ENCODE measurements around the gene TTYH1.
A peak's percentile ranks its signal among the peaks of the same experiment; 100 is the strongest.

The TTYH1 gene

DNA sequence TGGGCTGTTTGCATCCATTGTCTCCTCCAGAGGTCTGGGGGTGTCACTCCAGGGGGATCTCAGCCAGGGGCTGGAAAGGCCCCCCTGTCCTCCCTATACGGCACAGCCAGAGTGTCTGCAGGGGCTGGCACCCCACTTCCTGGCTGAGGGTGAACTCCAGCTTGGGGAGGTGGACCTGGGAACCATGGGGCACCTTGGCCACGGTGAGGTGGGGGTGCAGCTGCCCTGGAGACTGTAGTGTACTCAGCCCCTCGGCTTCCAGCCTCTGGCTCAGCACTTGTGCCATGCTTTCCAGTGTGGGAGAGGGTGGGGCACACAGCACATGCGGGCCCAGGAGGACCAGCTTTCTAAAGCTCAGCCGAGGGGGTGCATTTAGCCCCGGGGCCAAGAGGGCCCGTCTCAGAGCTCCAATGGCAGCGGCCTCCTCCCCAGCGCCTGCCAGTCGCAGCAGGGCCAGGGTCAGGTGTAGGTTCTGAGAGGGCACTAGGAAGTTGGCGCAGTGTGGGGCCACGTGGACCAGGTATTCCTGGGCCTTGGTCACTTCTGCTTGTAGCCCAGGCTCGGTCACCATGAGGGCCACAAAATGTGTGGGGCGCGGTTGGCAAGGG, 46.9 kb downstream of the TTYH1 start:
- TF ChIP-seq, protein P1, sequence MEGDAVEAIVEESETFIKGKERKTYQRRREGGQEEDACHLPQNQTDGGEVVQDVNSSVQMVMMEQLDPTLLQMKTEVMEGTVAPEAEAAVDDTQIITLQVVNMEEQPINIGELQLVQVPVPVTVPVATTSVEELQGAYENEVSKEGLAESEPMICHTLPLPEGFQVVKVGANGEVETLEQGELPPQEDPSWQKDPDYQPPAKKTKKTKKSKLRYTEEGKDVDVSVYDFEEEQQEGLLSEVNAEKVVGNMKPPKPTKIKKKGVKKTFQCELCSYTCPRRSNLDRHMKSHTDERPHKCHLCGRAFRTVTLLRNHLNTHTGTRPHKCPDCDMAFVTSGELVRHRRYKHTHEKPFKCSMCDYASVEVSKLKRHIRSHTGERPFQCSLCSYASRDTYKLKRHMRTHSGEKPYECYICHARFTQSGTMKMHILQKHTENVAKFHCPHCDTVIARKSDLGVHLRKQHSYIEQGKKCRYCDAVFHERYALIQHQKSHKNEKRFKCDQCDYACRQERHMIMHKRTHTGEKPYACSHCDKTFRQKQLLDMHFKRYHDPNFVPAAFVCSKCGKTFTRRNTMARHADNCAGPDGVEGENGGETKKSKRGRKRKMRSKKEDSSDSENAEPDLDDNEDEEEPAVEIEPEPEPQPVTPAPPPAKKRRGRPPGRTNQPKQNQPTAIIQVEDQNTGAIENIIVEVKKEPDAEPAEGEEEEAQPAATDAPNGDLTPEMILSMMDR (IDR thresholded peaks at IDR 0.05) = no peak
- Histone ChIP-seq H3K27ac (no peak overlapping the region), H3K4me3 (ENCODE audit: low read depth in 1 of 2, low read length in 1 of 2) (peak overlapping the region; percentile 66 to 72), H3K4me1 (ENCODE audit: control insufficient read depth in 1 of 2, insufficient read depth in 1 of 2, low read depth in 1 of 2, low read length in 1 of 2) (peaks cover 28 to 32% of the 10 kb centered on the region in 2 experiments), H3K36me3 (peaks cover 54% of the 10 kb centered on the region), H3K27me3 (peaks cover 45% of the 10 kb centered on the region), H3K9me3 (no peaks in the 10 kb centered on the region)

DNA sequence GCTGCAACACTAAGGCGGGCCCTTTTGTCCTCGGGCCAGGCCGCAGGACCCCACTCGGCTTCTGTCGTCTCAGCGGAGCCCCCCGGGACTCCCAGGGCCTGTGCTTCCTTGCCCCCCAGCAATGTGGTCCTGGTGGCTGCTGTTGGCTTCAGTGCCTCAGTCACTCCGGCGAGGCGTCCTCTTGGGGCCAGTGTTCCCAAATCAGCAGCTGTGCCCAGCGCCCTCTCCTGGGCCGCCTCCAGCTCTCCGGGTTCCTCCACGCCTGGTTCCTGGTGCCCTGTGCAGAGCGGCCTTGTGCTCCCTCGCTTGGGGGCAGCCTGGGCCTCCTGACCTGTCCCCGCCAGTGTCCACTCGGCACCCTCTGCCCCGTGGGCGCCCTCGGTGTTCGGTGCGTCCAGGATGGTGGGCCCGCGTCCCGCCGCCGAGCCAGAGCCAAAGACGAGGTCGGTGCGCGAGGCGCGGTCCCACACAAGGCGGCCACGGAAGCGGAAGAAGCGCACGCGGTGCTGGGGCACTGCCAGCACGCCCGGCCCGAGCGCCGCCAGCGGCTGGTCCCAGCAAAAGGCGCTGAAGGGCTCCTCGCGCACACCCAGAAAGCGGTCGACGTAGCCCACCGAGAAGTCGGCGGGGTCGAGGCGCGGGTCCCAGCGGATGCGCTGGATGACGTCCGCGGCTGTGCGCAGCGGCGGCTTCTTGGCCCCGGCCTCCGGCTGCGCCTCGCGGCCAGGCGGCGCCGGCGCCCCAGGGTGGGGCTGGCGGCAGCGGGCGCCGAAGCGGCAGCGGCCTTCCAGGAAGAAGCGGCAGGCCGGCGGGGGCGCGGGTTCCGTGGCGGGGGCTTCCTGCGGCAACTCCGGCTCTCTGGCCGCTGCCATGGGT, 47.6 kb downstream of the TTYH1 start:
- TF ChIP-seq, protein P1 (IDR thresholded peaks at IDR 0.05) = peak; percentile 21
- Histone ChIP-seq H3K27ac (peak overlapping the region; percentile 66), H3K4me1 (ENCODE audit: control insufficient read depth in 1 of 2, insufficient read depth in 1 of 2, low read depth in 1 of 2, low read length in 1 of 2) (peaks cover 28 to 32% of the 10 kb centered on the region in 2 experiments), H3K27me3 (peaks cover 52% of the 10 kb centered on the region), H3K36me3 (peaks cover 47% of the 10 kb centered on the region), H3K4me3 (ENCODE audit: low read depth in 1 of 2, low read length in 1 of 2) (peak overlapping the region; percentile 66 to 72), H3K9me3 (no peaks in the 10 kb centered on the region)

DNA sequence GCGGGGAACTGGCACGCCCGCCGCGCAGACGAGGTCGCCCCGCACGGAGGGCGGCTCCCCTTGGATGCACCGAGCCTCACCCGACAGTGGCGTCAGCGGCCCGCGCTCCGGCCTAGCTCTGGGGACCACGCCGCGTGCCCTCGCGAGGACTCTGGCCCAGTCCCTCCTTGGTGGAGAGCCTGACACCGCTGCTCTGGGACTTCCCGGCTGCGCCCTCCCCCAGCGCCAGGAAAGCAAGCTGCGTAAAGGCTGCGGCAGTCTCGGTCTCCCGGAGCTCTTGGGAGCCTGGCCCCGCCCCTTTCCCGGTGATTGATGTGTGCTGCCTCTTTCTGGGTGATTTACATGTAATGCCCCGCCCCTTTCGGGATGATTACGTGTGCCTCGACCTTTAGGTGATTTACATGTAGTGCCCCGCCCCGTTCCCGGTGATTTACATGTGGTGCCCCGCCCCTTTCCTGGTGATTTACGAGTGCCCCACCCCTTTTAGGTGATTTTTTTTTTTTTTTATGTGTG, 48.3 kb downstream of the TTYH1 start, which contains the start of gene LENG9:
Gene LENG9, minus strand, starts transcription at position 248 of the 513 bp plus-strand sequence. CDS start 252 bp downstream, outside the sequence.
- Histone ChIP-seq H3K27ac (peak within 1 kb of the TSS; percentile 66), H3K9me3 (no peaks in the 10 kb centered on the region), H3K4me3 (ENCODE audit: low read depth in 1 of 2, low read length in 1 of 2) (peak within 1 kb of the TSS; percentile 66 to 72), H3K4me1 (ENCODE audit: control insufficient read depth in 1 of 2, insufficient read depth in 1 of 2, low read depth in 1 of 2, low read length in 1 of 2) (peaks cover 28 to 32% of the 10 kb centered on the region in 2 experiments), H3K27me3 (peaks cover 59% of the 10 kb centered on the region), H3K36me3 (peaks cover 40% of the 10 kb centered on the region)
- TF ChIP-seq, protein P1 (IDR thresholded peaks at IDR 0.05) = no peak

DNA sequence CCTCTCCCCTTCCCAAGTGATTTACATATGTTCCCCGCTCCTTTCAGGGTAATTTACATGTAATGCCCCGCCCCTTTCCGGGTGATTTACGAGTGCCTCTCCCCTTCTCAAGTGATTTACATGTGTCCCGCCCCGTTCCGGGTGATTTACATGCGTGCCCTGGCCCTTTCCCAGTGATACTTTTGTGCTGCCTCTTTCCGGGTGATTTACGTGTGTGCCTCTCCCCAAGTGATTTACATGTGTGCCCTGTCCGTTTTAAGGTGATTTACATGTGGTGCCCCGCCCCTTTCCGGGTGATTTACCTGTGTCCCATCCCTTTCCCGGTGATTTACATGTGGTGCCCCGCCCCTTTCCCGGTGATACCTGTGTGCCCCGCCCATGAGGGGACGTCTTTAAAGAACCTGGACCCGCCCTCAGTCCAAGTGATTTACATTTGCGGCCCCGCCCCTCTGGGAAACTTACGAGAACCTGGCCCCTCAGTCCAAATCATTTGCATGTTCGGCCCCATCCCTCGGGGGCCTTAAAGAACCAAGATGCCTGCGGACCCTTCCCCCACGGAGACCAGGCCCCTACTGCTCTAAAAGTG, 48.9 kb downstream of the TTYH1 start:
- TF ChIP-seq, protein P1 (IDR thresholded peaks at IDR 0.05) = no peak
- Histone ChIP-seq H3K36me3 (peaks cover 34% of the 10 kb centered on the region), H3K27ac (peak overlapping the region; percentile 66), H3K4me3 (ENCODE audit: low read depth in 1 of 2, low read length in 1 of 2) (peak overlapping the region; percentile 66 to 72), H3K27me3 (peaks cover 65% of the 10 kb centered on the region), H3K9me3 (no peaks in the 10 kb centered on the region), H3K4me1 (ENCODE audit: control insufficient read depth in 1 of 2, insufficient read depth in 1 of 2, low read depth in 1 of 2, low read length in 1 of 2) (peaks cover 28 to 32% of the 10 kb centered on the region in 2 experiments)

DNA sequence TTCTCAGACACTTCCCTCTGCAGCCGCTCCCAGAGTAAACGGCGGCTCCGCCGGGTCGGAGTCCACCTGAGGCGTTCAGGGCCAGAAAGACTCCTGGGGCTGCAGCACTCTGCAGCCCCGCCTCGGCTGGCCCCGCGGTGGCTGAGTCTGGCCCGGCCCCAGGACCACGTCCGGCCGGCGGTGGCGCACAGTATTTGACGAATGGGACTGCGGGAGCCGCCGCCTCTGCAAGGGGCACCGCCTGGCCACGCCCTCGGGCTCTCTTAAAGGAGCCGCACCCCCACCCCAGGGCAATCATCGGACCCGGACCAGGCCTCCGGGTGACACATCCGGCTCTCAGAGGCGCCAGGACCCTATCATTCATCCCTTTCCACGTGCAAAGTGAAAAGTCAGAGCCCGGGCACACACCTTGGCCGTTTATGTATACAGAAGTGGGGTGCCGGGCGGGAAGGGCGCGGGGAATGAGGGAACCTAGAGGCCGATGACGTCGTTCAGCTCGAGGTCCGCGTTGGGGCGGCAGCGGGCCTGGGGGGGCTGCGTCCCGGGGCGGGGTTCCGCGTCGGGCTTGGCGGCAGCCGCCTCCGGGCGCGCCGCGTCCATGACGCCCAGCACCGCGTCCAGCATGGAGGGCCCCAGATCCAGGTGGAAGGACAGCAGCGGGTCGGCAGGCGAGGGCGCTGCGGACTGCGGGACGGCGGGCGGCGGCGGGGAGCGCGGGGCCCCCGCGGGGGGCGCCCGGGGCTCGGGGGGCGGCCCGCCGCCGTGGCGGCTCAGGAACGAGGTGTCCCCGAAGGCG, 49.6 kb downstream of the TTYH1 start:
- H3K4me1 ChIP-seq (ENCODE audit: control insufficient read depth in 1 of 2, insufficient read depth in 1 of 2, low read depth in 1 of 2, low read length in 1 of 2) = peaks cover 28 to 32% of the 10 kb centered on the region in 2 experiments

More for the DNA sequence above, 49.6 kb downstream of the TTYH1 start:
- peaks cover 28% of the 10 kb centered on the region for H3K36me3 ChIP-seq
- peak overlapping the region; percentile 66 for H3K27ac ChIP-seq
- TF ChIP-seq, protein P1 (IDR thresholded peaks at IDR 0.05) = no peak
- H3K27me3 ChIP-seq = peaks cover 72% of the 10 kb centered on the region
- no peaks in the 10 kb centered on the region for H3K9me3 ChIP-seq
- peak overlapping the region; percentile 66 to 72 for H3K4me3 ChIP-seq (ENCODE audit: low read depth in 1 of 2, low read length in 1 of 2)

All from neutrophil (primary cell).